Raji (cell line): ENCODE measurements around the gene CCDC126.

ENCODE experiments used
- POLR2A ChIP-seq: IDR thresholded peaks from 2 replicates; pipeline ENCODE4 v1.6.1; 2011; ENCODE audit warnings: low read depth, low read length, control low read depth; ENCODE audit not compliant: insufficient read depth

The CCDC126 gene

DNA sequence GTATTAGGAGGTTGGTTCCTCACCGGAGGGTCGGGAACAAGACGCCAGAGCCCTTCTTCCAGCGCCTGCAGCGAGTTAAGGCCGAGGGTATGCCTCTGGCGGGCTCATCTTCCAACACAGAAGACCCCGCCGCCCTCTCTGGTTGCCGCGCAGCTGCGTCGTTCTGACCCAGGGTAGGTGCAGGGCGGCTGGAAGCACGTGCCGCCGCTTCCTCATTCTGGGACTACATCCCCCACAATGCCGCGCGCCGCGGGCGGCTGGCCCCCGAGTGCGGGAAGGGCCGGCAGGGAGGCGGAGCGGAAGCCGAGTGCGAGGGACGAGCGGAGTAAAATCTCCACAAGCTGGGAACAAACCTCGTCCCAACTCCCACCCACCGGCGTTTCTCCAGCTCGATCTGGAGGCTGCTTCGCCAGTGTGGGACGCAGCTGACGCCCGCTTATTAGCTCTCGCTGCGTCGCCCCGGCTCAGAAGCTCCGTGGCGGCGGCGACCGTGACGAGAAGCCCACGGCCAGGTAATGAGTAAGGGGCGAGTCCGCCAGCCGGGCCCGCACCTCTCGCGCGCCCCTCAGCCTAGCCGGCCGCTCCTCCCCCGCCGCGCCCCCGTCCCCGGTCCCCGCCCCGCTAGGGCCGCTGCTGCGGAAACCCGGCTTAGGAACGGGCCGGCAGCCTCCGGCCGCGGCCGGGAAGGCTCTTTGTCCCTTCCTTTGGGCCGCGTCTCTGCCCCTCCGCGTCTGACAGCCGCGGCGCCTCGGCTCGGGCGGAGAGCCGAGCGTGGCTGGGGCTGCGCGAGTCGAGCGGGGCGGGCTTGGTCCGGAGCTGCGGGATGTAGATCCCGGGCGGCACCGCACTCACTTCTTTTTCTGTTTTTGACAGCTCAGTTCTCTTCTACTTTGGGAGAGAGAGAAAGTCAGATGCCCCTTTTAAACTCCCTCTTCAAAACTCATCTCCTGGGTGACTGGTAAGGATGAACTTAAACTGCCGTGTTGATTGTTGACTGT is at the start of gene CCDC126:
Gene CCDC126 (plus strand): TSS at position 289 of the 998 bp plus-strand sequence. CDS start 13,934 bp downstream, outside the sequence.
- TF ChIP-seq POLR2A = peak; percentile 73

DNA sequence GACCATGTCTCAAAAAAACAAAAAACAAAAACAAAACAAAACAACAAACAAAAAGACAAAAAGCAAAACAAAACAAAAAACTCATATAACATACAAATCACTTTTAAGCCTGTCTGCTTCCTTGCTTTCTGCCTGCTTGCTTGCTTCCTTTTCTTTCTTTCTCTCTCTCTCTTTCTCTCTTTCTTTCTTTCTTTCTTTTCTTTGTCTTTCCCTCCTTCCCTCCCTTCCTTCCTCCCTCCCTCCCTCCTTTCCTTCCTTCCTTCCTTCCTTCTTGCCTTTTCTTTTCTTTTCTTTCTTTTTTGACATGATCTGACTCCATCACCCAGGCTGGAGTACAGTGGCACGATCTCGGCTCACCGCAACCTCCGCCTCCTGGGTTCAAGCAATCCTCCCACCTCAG is 49.5 kb upstream of the CCDC126 start:
- no peak for TF ChIP-seq POLR2A

- no peak for TF ChIP-seq POLR2A
Observed at GRCh38 chr7:23558303-23558702, 38.9 kb upstream of the CCDC126 start.

DNA sequence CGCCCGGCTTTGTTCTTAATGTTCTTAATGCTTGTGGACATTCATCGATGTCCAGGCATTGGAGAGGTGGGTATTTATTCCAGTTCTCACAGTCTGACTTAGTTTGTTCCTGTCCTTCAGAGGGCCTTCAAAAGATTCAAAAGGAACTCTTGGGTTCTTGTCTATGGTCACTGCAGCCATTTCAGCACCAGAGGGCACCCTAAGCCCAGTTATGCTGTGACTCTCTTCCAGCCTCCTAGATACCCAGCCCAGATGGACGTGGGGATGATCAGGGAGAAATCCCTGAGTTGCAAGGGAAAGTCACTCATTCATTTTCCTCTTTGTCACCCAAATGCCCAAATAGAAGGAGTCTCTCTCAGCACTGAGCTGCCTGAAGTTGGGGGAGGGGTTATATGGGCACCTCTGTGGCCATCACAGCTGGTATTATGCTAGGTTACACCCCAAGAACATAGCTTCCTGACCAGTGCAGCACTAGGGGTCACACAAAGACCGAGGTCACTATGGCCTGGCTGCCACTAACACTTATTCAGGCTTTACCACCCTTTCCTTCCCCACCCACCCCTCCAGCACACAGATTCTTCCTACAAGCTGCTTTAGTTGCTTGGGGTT is 26.5 kb upstream of the CCDC126 start:
- TF ChIP-seq POLR2A = no peak

DNA sequence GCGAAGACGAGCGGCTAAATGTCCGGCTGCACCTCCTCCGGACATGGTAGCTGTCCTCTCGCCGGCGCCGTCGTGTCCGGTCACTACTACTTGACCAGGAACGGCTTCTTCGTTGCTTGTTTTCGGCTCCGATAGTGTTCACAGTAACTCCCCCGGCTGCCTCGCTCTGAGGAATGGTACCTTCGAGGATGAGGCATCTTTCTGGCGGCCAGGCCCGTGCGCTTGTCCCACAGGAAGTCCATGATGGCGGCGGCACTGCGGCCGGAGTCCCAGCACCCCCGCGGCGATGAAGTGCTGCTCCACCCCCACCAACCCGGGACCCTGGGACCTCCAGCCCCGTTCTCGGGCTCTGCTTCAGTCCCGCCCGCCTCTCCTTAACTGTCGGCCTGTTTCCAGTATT is 11.0 kb upstream of the CCDC126 start:
- TF ChIP-seq POLR2A = no peak

GRCh38 chr7:23590529-23590928 is 6.7 kb upstream of the CCDC126 start:
- no peak for TF ChIP-seq POLR2A

GRCh38 chr7:23593706-23594105 is 3.5 kb upstream of the CCDC126 start:
- TF ChIP-seq POLR2A = no peak

- TF ChIP-seq POLR2A = no peak
Observed at GRCh38 chr7:23594879-23595604, 2.1 kb upstream of the CCDC126 start.

GRCh38 chr7:23598296-23598695 is 1.1 kb downstream of the CCDC126 start:
- no peak for TF ChIP-seq POLR2A

DNA sequence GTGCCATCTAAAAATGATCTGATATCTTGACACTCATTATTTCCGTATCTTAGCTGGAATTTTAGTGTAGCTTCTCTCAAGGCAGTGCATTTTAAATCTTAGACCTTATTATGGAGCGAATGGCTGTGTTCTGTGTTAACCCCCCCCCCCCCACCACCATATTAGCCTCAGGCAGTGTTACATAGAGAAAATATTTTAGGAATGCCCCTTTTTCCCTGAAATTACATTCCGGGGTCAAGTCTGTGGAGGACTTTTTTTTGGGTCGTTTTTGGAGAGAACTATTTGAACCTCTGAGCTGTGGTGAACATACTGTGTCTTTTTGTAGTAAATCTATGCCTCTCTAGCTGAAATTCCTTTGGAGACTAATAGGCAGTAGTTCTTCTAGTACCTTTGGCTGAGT is 3.1 kb downstream of the CCDC126 start:
- TF ChIP-seq POLR2A = no peak

DNA sequence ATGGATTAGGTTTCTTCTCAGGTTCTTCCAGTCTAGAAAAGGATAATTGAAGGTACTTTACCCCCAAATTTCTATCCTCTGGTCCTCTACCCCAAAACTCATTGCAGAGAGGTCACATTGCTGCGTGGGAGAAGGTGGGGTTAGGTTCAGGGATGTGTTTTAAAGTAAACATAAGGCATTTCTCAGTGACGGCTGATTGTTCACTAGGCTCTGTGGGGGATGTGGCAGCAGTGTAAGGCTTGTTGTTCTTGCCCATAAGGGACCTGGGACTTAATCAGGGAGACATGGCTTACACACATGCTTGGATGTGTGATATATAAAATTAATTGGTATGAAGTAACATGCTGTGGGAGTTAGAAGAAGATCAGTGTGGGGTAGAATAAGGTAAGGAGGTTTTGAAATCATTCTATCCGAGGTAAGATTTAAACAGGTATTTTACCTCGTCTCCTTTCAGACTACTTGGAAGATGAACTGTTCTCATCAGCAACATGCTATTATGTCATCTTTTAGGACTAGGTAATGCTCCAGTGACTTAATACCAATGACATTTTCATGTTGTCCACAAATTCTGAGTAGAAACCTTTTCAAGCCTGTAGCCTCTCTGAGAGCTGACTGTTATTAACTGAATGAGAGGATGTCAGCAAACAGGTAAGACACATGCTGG is 6.6 kb downstream of the CCDC126 start:
- no peak for TF ChIP-seq POLR2A

DNA sequence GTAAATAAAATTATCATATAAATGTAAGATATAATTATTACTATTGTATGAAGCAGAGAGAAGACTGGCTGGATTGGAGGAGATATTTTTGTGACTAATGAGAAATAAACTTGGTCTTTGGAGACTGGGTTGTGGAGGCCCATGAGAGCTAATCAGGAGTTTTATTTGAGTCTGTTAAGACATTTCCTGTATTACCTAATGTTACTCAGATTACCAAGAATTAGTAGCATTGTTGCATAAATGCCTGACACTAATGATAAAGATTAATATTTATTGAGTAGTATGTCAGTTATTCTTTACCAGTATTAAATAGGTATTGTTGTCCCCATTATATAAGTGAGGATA is 7.1 kb downstream of the CCDC126 start:
- no peak for TF ChIP-seq POLR2A

GRCh38 chr7:23607130-23607529 is 9.9 kb downstream of the CCDC126 start:
- no peak for TF ChIP-seq POLR2A

DNA sequence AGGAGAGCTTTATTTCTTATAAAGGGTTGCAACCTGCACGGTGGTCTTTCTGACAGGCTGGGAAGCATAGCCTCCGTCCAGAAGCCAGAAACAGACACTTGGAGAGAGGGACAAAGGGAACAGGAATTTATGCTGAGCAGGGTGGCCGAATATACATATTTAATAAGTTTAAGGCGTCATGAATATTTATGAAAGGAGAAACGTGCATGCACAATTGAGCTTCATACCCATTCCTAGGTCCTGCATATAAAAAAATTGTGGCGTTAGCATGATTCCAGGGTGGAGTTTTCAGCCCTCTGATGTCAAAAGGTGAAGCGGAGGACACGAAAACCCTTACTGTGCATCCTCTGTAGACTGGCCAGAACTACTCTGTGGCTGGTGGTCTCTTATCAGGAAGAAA is 10.7 kb downstream of the CCDC126 start:
- TF ChIP-seq POLR2A = no peak

- no peak for TF ChIP-seq POLR2A
Observed at GRCh38 chr7:23615331-23615730, 18.1 kb downstream of the CCDC126 start.
